ENCODE data around the gene ZNF385B. TPM values are rescaled to one million over a fixed set of nuclear protein-coding genes. Genes with fewer than 3 reads are reported as not detected.

Gene ZNF385B
- total and polyA plus RNA-seq, 10 of the 15 experiments (the other 5 are each of a cell fraction or from before 2014, with no cell fraction given): not detected

- CTCF ChIA-PET: no interaction called here
These were observed 36.5 kb downstream of the ZNF385B start for GRCh38 chr2:179824961-179825360.

More at GRCh38 chr2:179824961-179825360, 36.5 kb downstream of the ZNF385B start:
- Histone ChIP-seq H3K9me3 (replicated peaks; ENCODE audit: control insufficient read depth, insufficient read depth, low read length) (no peaks in the 10 kb centered on the region), H3K4me2 (ENCODE audit: control insufficient read depth, insufficient read depth) (no peak overlapping the region), H3K36me3 (ENCODE audit: control insufficient read depth in 2 of 2, insufficient read depth in 2 of 2, low read length in 1 of 2) (no peaks in the 10 kb centered on the region), H3K27ac (ENCODE audit: control insufficient read depth, insufficient read depth) (no peak overlapping the region), H2AFZ (ENCODE audit: control insufficient read depth, low read depth, low read length) (no peak overlapping the region), H3K4me3 (no peak overlapping the region), H3K79me2 (ENCODE audit: control insufficient read depth, insufficient read depth, low read length) (no peaks in the 10 kb centered on the region), H4K20me1 (ENCODE audit: control insufficient read depth, insufficient read depth) (no peaks in the 10 kb centered on the region), H3K27me3 (replicated peaks in 1 of 2; ENCODE audit: control insufficient read depth in 2 of 2, insufficient read depth in 2 of 2, low read length in 1 of 2) (no peaks in the 10 kb centered on the region; a peak in 1 of 4 replicates), H3K9ac (ENCODE audit: control insufficient read depth, insufficient read depth, low read length) (no peak overlapping the region), H3K4me1 (ENCODE audit: control insufficient read depth, insufficient read depth, low read length) (no peaks in the 10 kb centered on the region)
- ChIA-PET RAD21 (ENCODE audit: unreplicated experiment) (no interaction called here), SMC1A (ENCODE audit: uncharacterized antibody, unreplicated experiment) (no interaction called here), POLR2A (no interaction called here)
- no TSS peak for BruUV-seq (replicated peaks)
- TF ChIP-seq ZNF207 (IDR thresholded peaks at IDR 0.05; ENCODE audit: borderline replicate concordance): no peak
- TF ChIP-seq, protein P1, sequence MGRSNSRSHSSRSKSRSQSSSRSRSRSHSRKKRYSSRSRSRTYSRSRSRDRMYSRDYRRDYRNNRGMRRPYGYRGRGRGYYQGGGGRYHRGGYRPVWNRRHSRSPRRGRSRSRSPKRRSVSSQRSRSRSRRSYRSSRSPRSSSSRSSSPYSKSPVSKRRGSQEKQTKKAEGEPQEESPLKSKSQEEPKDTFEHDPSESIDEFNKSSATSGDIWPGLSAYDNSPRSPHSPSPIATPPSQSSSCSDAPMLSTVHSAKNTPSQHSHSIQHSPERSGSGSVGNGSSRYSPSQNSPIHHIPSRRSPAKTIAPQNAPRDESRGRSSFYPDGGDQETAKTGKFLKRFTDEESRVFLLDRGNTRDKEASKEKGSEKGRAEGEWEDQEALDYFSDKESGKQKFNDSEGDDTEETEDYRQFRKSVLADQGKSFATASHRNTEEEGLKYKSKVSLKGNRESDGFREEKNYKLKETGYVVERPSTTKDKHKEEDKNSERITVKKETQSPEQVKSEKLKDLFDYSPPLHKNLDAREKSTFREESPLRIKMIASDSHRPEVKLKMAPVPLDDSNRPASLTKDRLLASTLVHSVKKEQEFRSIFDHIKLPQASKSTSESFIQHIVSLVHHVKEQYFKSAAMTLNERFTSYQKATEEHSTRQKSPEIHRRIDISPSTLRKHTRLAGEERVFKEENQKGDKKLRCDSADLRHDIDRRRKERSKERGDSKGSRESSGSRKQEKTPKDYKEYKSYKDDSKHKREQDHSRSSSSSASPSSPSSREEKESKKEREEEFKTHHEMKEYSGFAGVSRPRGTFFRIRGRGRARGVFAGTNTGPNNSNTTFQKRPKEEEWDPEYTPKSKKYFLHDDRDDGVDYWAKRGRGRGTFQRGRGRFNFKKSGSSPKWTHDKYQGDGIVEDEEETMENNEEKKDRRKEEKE (IDR thresholded peaks at IDR 0.05): no peak
- TF ChIP-seq RFX5 (IDR thresholded peaks at IDR 0.05; ENCODE audit: low read depth, low read length): no peak
- TF ChIP-seq CBFB (IDR thresholded peaks at IDR 0.05; ENCODE audit: low read depth): no peak
- TF ChIP-seq SRF (IDR thresholded peaks at IDR 0.05; ENCODE audit: low read depth in 2 of 2, low read length in 2 of 2): no peak
- TF ChIP-seq SIN3A (IDR thresholded peaks at IDR 0.05; ENCODE audit: low read depth, low read length): no peak
- no peak for TF ChIP-seq SP1 (IDR thresholded peaks at IDR 0.05; ENCODE audit: low read depth, low read length)
- TF ChIP-seq DPF2 (IDR thresholded peaks at IDR 0.05): no peak
- TF ChIP-seq IKZF1 (conservative IDR thresholded peaks at IDR 0.05): no peak
- no peak for TF ChIP-seq ZBED1 (IDR thresholded peaks at IDR 0.05; ENCODE audit: borderline replicate concordance)
- TF ChIP-seq ZBTB40 (IDR thresholded peaks at IDR 0.05; ENCODE audit: borderline replicate concordance): no peak
- no peak for TF ChIP-seq KAT2A (conservative IDR thresholded peaks at IDR 0.05; ENCODE audit: control insufficient read depth, low read depth, low read length)
- TF ChIP-seq JUNB (IDR thresholded peaks at IDR 0.05): no peak
- no peak for TF ChIP-seq NBN (IDR thresholded peaks at IDR 0.05)
- TF ChIP-seq HDAC2 (IDR thresholded peaks at IDR 0.05): no peak
- TF ChIP-seq SMAD5 (IDR thresholded peaks at IDR 0.05; ENCODE audit: low read depth): no peak
- TF ChIP-seq BMI1 (IDR thresholded peaks at IDR 0.05; ENCODE audit: borderline replicate concordance): no peak
- TF ChIP-seq RCOR1 (conservative IDR thresholded peaks at IDR 0.05; ENCODE audit: low read depth, low read length): no peak
- ATAC-seq: no peak
- no peak for DNase-seq (ENCODE audit: low read depth, low spot score)
- intact Hi-C loops (cut with micrococcal nuclease; ENCODE audit: unreplicated experiment): no loop called here
- 0% methylated on average over 1 of the region's 1 CpG for WGBS (ENCODE audit: insufficient coverage, insufficient replicate concordance, low lambda C conversion rate, missing lambda C conversion rate)
- FAIRE-seq: no peak
- in situ Hi-C loops (cut with MboI): no loop called here
